Nephron progenitor cell (in vitro differentiated cells): ENCODE measurements around the gene CHTOP.

Experiments used
- DNase-seq: peaks from one replicate; pipeline ENCODE4 v3.0.0; 2021
- H3K27ac Mint-ChIP-seq: 2 replicates; pipeline ENCODE4 v1.8.0; 2021; ENCODE audit warnings: mild to moderate bottlenecking, moderate library complexity, mixed read lengths
- H3K27me3 Mint-ChIP-seq: 2 replicates; pipeline ENCODE4 v1.8.0; 2021; ENCODE audit warnings: mild to moderate bottlenecking, low read depth, mixed read lengths; ENCODE audit not compliant: poor library complexity
- H3K36me3 Mint-ChIP-seq: 2 replicates; pipeline ENCODE4 v1.8.0; 2021; ENCODE audit warnings: low read depth, mixed read lengths
- H3K4me1 Mint-ChIP-seq: 2 replicates; pipeline ENCODE4 v1.8.0; 2021; ENCODE audit warnings: mixed read lengths
- H3K4me3 Mint-ChIP-seq: 2 replicates; pipeline ENCODE4 v1.8.0; 2021; ENCODE audit warnings: mild to moderate bottlenecking, moderate library complexity, mixed read lengths
- H3K9me3 Mint-ChIP-seq: 2 replicates; pipeline ENCODE4 v1.8.0; 2021; ENCODE audit warnings: mild to moderate bottlenecking, moderate library complexity, mixed read lengths
- TF ChIP-seq, protein P1 (sequence below): fragments of 200-600 bp; sonication (generic); IDR thresholded peaks from 2 replicates; pipeline ENCODE4 v1.5.0; 2021; ENCODE audit warnings: antibody characterized with exemption

The CHTOP gene

DNA sequence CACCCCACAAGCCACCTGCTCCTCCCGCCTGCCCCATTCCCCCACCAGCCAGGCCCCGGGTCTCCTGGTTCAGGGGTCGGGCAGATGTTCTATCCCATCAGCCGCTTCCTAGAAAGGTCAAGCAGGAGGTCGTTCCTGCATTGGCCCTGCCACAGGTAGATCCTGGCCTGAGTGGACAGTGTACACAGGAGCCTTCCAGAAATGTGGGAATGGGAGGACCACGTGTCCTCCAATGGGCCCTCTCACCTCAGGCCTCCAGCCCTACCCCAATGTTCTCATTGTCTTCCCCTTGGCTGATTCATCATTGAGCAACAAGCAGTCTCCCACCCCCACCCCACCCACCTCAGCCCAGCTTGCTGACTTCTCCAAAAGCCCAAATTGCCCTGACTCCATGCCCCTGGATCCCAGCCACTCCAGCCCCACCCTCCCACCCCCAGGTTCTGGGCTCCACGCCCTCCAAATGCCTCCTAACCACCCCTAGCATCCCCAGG is 23.0 kb upstream of the CHTOP start:
- Mint-ChIP-seq H3K4me1 (peaks cover 69% of the 10 kb centered on the region), H3K27me3 (peaks cover 5% of the 10 kb centered on the region), H3K27ac (no peak overlapping the region), H3K4me3 (no peak overlapping the region), H3K9me3 (no peaks in the 10 kb centered on the region), H3K36me3 (no peaks in the 10 kb centered on the region)
- TF ChIP-seq, protein P1, sequence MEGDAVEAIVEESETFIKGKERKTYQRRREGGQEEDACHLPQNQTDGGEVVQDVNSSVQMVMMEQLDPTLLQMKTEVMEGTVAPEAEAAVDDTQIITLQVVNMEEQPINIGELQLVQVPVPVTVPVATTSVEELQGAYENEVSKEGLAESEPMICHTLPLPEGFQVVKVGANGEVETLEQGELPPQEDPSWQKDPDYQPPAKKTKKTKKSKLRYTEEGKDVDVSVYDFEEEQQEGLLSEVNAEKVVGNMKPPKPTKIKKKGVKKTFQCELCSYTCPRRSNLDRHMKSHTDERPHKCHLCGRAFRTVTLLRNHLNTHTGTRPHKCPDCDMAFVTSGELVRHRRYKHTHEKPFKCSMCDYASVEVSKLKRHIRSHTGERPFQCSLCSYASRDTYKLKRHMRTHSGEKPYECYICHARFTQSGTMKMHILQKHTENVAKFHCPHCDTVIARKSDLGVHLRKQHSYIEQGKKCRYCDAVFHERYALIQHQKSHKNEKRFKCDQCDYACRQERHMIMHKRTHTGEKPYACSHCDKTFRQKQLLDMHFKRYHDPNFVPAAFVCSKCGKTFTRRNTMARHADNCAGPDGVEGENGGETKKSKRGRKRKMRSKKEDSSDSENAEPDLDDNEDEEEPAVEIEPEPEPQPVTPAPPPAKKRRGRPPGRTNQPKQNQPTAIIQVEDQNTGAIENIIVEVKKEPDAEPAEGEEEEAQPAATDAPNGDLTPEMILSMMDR = no peak
- no peak for DNase-seq

- Mint-ChIP-seq H3K27ac (no peak overlapping the region), H3K4me3 (no peak overlapping the region), H3K4me1 (peaks cover 68% of the 10 kb centered on the region), H3K9me3 (no peaks in the 10 kb centered on the region), H3K36me3 (no peaks in the 10 kb centered on the region), H3K27me3 (peaks cover 4% of the 10 kb centered on the region)
- no peak for DNase-seq
- TF ChIP-seq, protein P1 = no peak
Observed at GRCh38 chr1:153611356-153611755, 22.5 kb upstream of the CHTOP start.

- Mint-ChIP-seq H3K27me3 (peaks cover 7% of the 10 kb centered on the region), H3K9me3 (no peaks in the 10 kb centered on the region), H3K27ac (no peak overlapping the region), H3K4me1 (peaks cover 65% of the 10 kb centered on the region), H3K36me3 (no peaks in the 10 kb centered on the region), H3K4me3 (peak overlapping the region; percentile 75)
- no peak for DNase-seq
- TF ChIP-seq, protein P1 = no peak
Observed at GRCh38 chr1:153612111-153612754, 21.6 kb upstream of the CHTOP start.

DNA sequence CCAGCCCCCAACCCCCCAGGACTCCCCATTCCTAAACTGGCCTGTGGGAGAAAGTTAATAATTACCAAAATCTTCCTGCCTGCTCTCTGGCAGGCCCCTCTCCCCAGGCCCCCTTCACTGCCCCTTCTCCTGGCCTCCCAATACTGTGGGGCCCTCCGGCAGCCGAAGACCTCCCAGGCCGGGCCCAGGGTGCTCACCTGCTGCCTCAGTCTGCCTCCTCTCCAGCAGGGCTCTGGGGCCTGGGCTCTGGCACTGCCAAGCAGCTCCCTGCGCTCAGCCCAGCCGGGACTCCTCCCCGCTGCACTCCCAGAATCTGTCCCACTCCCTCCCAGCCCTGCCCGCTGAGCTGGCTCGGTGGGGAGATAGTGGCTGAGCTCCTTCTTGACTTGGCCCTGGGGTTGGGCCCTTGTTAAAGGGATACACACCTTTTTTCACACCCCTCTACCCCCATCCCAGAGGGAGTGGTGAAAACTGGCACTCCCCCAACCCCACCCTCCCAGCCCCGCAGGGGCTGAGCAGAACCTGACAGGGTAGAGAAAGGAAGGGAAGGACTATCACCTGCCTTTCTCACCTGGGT is 21.0 kb upstream of the CHTOP start, which contains the start of gene S100A16:
S100A16 (minus strand) TSS at position 383 of the 577 bp plus-strand sequence. CDS start 4,986 bp downstream, outside the sequence.
- H3K4me3 Mint-ChIP-seq = peak within 1 kb of the TSS; percentile 75
- DNase-seq = peak; percentile 35
- TF ChIP-seq, protein P1 = no peak
- H3K27me3 Mint-ChIP-seq = peaks cover 7% of the 10 kb centered on the region
- H3K9me3 Mint-ChIP-seq = no peaks in the 10 kb centered on the region
- H3K36me3 Mint-ChIP-seq = no peaks in the 10 kb centered on the region
- no peak within 1 kb of the TSS for H3K27ac Mint-ChIP-seq
- H3K4me1 Mint-ChIP-seq = peaks cover 62% of the 10 kb centered on the region

- Mint-ChIP-seq H3K4me3 (no peak overlapping the region), H3K4me1 (peaks cover 56% of the 10 kb centered on the region)
- TF ChIP-seq, protein P1 = no peak
Observed at GRCh38 chr1:153613406-153613805, 20.5 kb upstream of the CHTOP start.

More at GRCh38 chr1:153613406-153613805, 20.5 kb upstream of the CHTOP start:
- no peak for DNase-seq
- Mint-ChIP-seq H3K27me3 (peaks cover 7% of the 10 kb centered on the region), H3K27ac (no peak overlapping the region), H3K36me3 (peaks cover under 1% of the 10 kb centered on the region), H3K9me3 (no peaks in the 10 kb centered on the region)
